Hepatocyte (in vitro differentiated cells): ENCODE measurements around the gene FOXRED1.

ENCODE experiments used
- CTCF ChIP-seq: fragments of 200-600 bp; sonication (generic); IDR thresholded peaks from 2 replicates; pipeline ENCODE4 v1.5.1; 2016; ENCODE audit warnings: antibody characterized with exemption, mild to moderate bottlenecking; ENCODE audit not compliant: poor library complexity
- EZH2phosphoT487 ChIP-seq: fragments of 200-600 bp; sonication (generic); IDR thresholded peaks from one replicate; pipeline ENCODE4 v1.6.1; 2018; ENCODE audit warnings: antibody characterized with exemption, mild to moderate bottlenecking, low read depth, moderate library complexity; ENCODE audit not compliant: unreplicated experiment, severe bottlenecking

DNA sequence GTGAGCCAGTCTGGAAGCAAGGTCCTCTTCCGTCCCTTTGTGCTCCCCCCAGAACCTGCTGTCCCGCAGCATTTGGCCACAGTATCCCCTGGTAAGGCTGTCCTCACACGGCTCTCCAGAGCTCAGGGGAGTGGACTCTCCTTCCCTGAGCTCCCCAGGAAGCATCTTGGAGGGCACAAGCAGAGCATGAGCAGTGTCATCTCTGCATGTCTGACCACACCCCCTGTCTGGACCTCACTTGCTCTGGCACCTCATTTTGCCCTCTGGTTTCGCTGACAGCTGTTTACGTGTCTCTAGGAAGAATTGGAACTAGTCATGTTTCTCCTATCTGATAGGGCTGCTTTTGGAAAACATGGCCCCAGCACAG lies 50.4 kb downstream of the FOXRED1 start:
- no peak for TF ChIP-seq EZH2phosphoT487
- no peak for TF ChIP-seq CTCF
